Thymus (tissue), 11 donors: ENCODE measurements around the gene NOVA1. TPM values are rescaled to one million over a fixed set of nuclear protein-coding genes. Genes with fewer than 3 reads are reported as not detected.

Experiments
- DNase-seq, 9 donors: peaks; one replicate each; pipeline ENCODE4 v3.0.0-alpha.2; 2013; ENCODE audit warnings: low spot score in 9 of 9, low read depth in 6 of 9, missing footprints in 1 of 9
- H3K27ac ChIP-seq, 2 donors: one replicate each; pipeline ENCODE4 v1.5.1; 2013; ENCODE audit warnings: control low read depth in 1 of 2, low read depth in 1 of 2, low read length in 1 of 2, mild to moderate bottlenecking in 1 of 2, moderate library complexity in 1 of 2
- H3K27me3 ChIP-seq, 2 donors: one replicate each; pipeline ENCODE4 v1.5.1; 2013; ENCODE audit warnings: low read length in 1 of 2; ENCODE audit not compliant: control insufficient read depth in 2 of 2, insufficient read depth in 1 of 2
- H3K36me3 ChIP-seq, 2 donors: one replicate each; pipeline ENCODE4 v1.5.1; 2013; ENCODE audit warnings: low read length in 1 of 2, mild to moderate bottlenecking in 1 of 2, moderate library complexity in 1 of 2; ENCODE audit not compliant: control insufficient read depth in 2 of 2, insufficient read depth in 2 of 2
- H3K4me1 ChIP-seq, 2 donors: one replicate each; pipeline ENCODE4 v1.5.1; 2013; ENCODE audit warnings: low read length in 2 of 2; ENCODE audit not compliant: control insufficient read depth in 2 of 2, insufficient read depth in 2 of 2
- H3K4me3 ChIP-seq, 2 donors: one replicate each; pipeline ENCODE4 v1.5.1; 2013; ENCODE audit warnings: low read length in 2 of 2, control low read depth in 1 of 2, mild to moderate bottlenecking in 1 of 2
- H3K9me3 ChIP-seq, 2 donors: one replicate each; pipeline ENCODE4 v1.5.1; 2013; ENCODE audit warnings: low read length in 1 of 2, mild to moderate bottlenecking in 1 of 2; ENCODE audit not compliant: control insufficient read depth in 2 of 2, insufficient read depth in 1 of 2
- WGBS: extraction: QIAGEN DNeasy Blood & Tissue Kit; methylation state at CpG from one replicate; pipeline ENCODE4 v1.1.7; 2013; 5-methylcytosine and 5-hydroxymethylcytosine counted together
- polyA plus RNA-seq: library from polyadenylated mRNA; stranded (reverse); fragments of 200-250 nt; gene quantifications from one replicate; pipeline ENCODE4 v1.2.3, GENCODE V29; 2013
- total RNA-seq: library from RNA; stranded (reverse); fragments of 120-200 nt; gene quantifications from one replicate; pipeline ENCODE4 v1.2.4, GENCODE V29; 2013
- donor health status: healthy.

Gene NOVA1
- total and polyA plus RNA-seq, 2 donors, result 0.94 to 2.0 TPM

GRCh38 chr14:26403760-26404159 is 194.1 kb downstream of the NOVA1 start:
- no peak for DNase-seq
- Histone ChIP-seq H3K4me1 (no peaks in the 10 kb centered on the region), H3K36me3 (no peaks in the 10 kb centered on the region), H3K27ac (no peak overlapping the region), H3K27me3 (no peaks in the 10 kb centered on the region), H3K9me3 (no peaks in the 10 kb centered on the region), H3K4me3 (no peak overlapping the region)
- 43% methylated on average over 3 of the region's 3 CpGs for WGBS

GRCh38 chr14:26402126-26402525 is 195.7 kb downstream of the NOVA1 start:
- 92% methylated on average over 2 of the region's 2 CpGs for WGBS
- Histone ChIP-seq H3K27me3 (no peaks in the 10 kb centered on the region), H3K36me3 (no peaks in the 10 kb centered on the region), H3K27ac (no peak overlapping the region), H3K4me1 (no peaks in the 10 kb centered on the region), H3K4me3 (no peak overlapping the region), H3K9me3 (no peaks in the 10 kb centered on the region)
- DNase-seq, result no peak

GRCh38 chr14:26401179-26401968 is 196.5 kb downstream of the NOVA1 start:
- whole genome bisulfite sequencing, result 19% methylated on average over 11 of the region's 11 CpGs
- H3K4me3 ChIP-seq, result no peak overlapping the region
- no peak overlapping the region for H3K27ac ChIP-seq
- DNase-seq, result no peak
- H3K27me3 ChIP-seq, result no peaks in the 10 kb centered on the region
- no peaks in the 10 kb centered on the region for H3K36me3 ChIP-seq
- no peaks in the 10 kb centered on the region for H3K9me3 ChIP-seq
- no peaks in the 10 kb centered on the region for H3K4me1 ChIP-seq

GRCh38 chr14:26400373-26400772 is 197.5 kb downstream of the NOVA1 start:
- Histone ChIP-seq H3K27me3 (no peaks in the 10 kb centered on the region), H3K4me1 (no peaks in the 10 kb centered on the region), H3K4me3 (no peak overlapping the region), H3K36me3 (no peaks in the 10 kb centered on the region), H3K9me3 (no peaks in the 10 kb centered on the region), H3K27ac (no peak overlapping the region)
- WGBS, result 91% methylated on average over 1 of the region's 1 CpG
- no peak for DNase-seq

- Histone ChIP-seq H3K27ac (no peak overlapping the region), H3K9me3 (no peaks in the 10 kb centered on the region), H3K4me3 (no peak overlapping the region), H3K27me3 (no peaks in the 10 kb centered on the region), H3K36me3 (no peaks in the 10 kb centered on the region), H3K4me1 (no peaks in the 10 kb centered on the region)
- DNase-seq, result no peak
Measured at GRCh38 chr14:26398616-26399015, 199.2 kb downstream of the NOVA1 start.
